Choroid plexus epithelial cell (primary cell): ENCODE data around the gene PAPSS2.

Source experiments
- DNase-seq: peaks from one replicate; pipeline ENCODE4 v3.0.0-alpha.2; 2010; ENCODE audit warnings: low read depth
- H3K4me3 ChIP-seq: 2 replicates; pipeline ENCODE4 v1.5.1; 2011; ENCODE audit warnings: low read depth, mild to moderate bottlenecking, control low read depth, low read length, moderate library complexity
- TF ChIP-seq, protein P1 (sequence below): conservative IDR thresholded peaks from 2 replicates; pipeline ENCODE4 v1.5.1; 2011; ENCODE audit warnings: low read depth, mild to moderate bottlenecking, control low read depth, inconsistent platforms, low read length, moderate library complexity

PAPSS2 gene

DNA sequence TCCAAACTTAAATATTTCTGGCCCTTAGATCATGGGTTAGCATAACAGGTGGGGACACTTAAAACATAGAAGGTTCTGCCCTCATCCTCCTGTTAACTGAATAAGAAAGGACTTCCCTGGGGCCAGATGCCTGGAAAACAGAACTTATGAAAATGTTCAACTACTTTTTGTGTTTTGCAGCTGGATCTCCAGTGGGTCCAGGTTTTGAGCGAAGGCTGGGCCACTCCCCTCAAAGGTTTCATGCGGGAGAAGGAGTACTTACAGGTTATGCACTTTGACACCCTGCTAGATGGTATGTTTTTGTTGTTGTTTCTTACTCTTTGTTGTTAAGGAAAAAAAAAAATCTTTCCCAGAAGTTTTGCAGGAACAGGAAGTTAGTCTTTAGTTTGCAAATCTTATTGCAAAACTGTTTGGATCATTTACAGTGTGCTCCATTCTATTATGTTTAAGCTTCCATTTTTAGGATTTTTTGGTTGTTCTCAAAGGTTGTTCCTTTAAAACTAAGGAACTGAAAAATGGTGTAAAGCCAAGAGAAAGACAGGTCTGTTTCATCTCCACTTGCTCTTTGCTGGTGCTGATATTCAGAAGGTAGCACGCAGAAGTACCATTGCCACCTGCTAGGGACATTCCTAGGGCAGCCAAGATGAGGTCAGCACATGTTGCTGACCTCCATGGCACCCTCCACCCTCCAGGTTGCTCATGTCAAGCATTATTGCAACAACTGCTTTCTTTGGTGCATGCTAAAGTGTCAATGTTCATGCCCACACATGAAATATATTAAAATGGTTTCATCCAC is 56.1 kb downstream of the PAPSS2 start:
- H3K4me3 ChIP-seq = no peak overlapping the region
- TF ChIP-seq, protein P1, sequence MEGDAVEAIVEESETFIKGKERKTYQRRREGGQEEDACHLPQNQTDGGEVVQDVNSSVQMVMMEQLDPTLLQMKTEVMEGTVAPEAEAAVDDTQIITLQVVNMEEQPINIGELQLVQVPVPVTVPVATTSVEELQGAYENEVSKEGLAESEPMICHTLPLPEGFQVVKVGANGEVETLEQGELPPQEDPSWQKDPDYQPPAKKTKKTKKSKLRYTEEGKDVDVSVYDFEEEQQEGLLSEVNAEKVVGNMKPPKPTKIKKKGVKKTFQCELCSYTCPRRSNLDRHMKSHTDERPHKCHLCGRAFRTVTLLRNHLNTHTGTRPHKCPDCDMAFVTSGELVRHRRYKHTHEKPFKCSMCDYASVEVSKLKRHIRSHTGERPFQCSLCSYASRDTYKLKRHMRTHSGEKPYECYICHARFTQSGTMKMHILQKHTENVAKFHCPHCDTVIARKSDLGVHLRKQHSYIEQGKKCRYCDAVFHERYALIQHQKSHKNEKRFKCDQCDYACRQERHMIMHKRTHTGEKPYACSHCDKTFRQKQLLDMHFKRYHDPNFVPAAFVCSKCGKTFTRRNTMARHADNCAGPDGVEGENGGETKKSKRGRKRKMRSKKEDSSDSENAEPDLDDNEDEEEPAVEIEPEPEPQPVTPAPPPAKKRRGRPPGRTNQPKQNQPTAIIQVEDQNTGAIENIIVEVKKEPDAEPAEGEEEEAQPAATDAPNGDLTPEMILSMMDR = no peak
- DNase-seq = no peak

DNA sequence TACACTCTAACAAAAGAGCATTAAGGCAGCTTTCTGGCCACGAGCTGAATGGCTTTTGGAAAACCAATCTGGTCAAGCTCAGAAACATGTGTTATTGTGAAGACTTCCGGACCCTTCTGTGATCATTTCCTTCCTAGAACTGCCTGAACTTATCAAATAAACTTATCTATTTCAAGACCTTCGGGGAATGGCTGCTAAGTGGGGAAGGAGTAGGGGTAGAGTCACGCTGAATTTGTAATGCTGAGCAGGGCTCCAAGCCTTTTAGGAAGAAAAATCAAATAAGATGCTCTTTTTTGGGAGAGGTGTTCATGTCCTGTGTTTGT is 56.6 kb downstream of the PAPSS2 start:
- TF ChIP-seq, protein P1 = no peak
- H3K4me3 ChIP-seq = no peak overlapping the region
- no peak for DNase-seq

DNA sequence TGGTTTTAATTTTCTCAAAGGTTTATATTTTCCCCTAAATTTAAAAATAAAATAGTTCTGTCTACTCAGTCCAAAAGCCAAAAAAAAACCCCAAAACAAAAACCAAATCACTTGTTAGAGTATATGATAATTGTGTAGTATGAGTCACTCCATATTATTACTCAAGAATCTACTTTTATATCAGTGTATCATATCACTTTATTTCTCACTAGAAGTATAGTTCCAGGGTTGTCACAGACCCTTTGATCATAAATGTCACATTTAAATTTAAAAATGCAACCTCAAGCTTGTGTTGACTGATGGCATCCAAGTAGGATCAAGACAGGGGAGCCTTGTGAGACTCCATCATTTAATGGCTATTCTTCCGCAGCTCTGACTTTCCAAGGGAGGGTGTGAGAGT is 61.0 kb downstream of the PAPSS2 start:
- TF ChIP-seq, protein P1 = no peak
- no peak for DNase-seq
- H3K4me3 ChIP-seq = no peak overlapping the region

DNA sequence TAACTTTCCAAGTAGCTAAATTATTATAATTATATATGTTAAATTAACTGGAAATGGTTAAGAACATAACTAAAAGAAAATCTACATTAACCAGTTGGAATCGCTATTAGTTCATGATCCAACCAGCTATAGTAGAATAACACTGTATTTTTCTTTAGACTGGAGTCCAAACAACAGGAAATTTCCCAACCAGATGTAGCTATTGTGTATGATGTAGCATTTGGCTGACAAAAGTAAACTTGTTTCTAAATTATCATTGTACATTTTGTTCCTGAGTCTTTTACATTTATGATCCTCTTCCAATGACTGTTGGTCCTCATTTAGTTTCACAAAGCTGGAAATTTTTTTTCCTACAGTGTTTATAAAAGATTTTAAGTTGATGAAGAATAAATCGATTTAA is 62.1 kb downstream of the PAPSS2 start:
- DNase-seq = peak; percentile 33
- TF ChIP-seq, protein P1 = no peak
- no peak overlapping the region for H3K4me3 ChIP-seq

DNA sequence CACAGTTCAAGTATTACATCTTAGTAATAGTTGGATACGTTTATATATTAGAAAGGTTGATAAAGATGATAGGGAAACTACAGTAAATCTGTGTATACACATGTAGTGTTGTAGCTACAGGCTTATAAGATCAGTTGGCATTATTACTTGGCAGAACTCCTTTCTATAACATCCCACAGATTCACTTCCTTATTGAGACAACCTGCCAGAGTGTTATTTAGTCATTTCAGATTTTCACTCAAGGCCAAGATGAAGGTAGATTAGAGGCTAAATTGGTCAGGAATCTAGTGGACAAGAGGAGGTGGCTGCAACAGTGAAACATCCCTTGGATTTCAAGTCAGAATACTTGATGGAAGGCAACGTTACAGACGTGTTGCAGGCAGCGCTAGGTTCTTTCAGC is 63.0 kb downstream of the PAPSS2 start:
- H3K4me3 ChIP-seq = no peak overlapping the region
- TF ChIP-seq, protein P1 = no peak
- no peak for DNase-seq

DNA sequence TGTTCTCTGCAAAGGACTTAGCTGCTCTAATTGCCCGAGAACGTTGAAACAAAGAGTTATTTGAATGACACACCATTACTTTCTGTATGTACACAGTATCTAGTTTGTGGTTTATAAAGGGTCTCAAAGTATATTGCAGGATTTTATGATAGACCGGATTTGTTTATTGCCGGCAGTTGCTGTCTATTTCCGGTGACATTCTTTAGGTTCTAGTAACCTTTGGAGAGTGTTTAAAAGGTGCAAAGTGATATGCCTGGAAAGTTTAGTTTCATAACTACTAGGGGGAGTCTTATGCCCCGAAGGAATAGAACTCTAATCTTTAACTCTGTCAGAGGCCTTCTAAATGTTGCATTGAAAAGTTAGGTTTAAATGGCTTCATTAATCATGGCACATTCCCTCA is 63.8 kb downstream of the PAPSS2 start:
- TF ChIP-seq, protein P1 = no peak
- no peak overlapping the region for H3K4me3 ChIP-seq
- no peak for DNase-seq

DNA sequence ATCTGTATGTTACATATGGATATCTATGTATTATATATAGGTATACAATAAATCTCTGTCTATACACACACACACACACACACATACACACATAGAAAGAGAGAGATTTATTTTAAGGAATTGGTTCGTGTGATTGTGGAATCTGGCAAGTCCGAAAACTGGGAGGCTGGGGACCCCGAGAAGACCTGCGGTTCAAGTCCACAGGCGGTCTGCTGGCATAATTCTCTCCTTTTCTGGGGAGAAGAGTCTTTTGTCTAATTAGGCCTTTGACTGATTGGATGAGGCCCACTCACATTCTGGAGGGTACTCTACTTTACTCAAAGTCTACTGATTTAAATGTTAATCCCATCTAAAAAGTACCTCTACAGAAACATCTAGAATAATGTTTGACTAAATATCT is 65.1 kb downstream of the PAPSS2 start:
- TF ChIP-seq, protein P1 = no peak
- DNase-seq = no peak
- no peak overlapping the region for H3K4me3 ChIP-seq
